Chondrocyte (in vitro differentiated cells): ENCODE measurements around the gene TYW5. TPM values are rescaled to one million over a fixed set of nuclear protein-coding genes. Genes with fewer than 3 reads are reported as not detected.

ENCODE experiments used
- DNase-seq: peaks from one replicate; pipeline ENCODE4 v3.0.0; 2021; ENCODE audit warnings: mixed read lengths, low spot score
- H3K27ac Mint-ChIP-seq: one replicate; pipeline ENCODE4 v1.8.0; 2021; ENCODE audit warnings: mild to moderate bottlenecking, moderate library complexity, mixed read lengths; ENCODE audit not compliant: unreplicated experiment
- H3K27me3 Mint-ChIP-seq: 2 replicates; pipeline ENCODE4 v1.8.0; 2021; ENCODE audit warnings: low read depth, mixed read lengths
- H3K36me3 Mint-ChIP-seq: 2 replicates; pipeline ENCODE4 v1.8.0; 2021; ENCODE audit warnings: low read depth, mixed read lengths
- H3K4me1 Mint-ChIP-seq: 2 replicates; pipeline ENCODE4 v1.8.0; 2021; ENCODE audit warnings: low read depth, mild to moderate bottlenecking, mixed read lengths
- H3K4me3 Mint-ChIP-seq: one replicate; pipeline ENCODE4 v1.8.0; 2021; ENCODE audit warnings: mild to moderate bottlenecking, moderate library complexity, mixed read lengths; ENCODE audit not compliant: unreplicated experiment
- H3K9me3 Mint-ChIP-seq: 2 replicates; pipeline ENCODE4 v1.8.0; 2021; ENCODE audit warnings: low read depth, mixed read lengths
- CTCF ChIP-seq: fragments of 200-600 bp; sonication (generic); IDR thresholded peaks from 2 replicates; pipeline ENCODE4 v1.5.0; 2021; ENCODE audit warnings: antibody characterized with exemption, mild to moderate bottlenecking, moderate library complexity
- total RNA-seq: library from RNA; stranded (reverse); gene quantifications from 3 replicates; pipeline ENCODE4 v1.2.1, GENCODE V29; 2021

The TYW5 gene
- total RNA-seq, 1 donor from 2014 or later: 6.0 TPM

- TF ChIP-seq CTCF: no peak
- H3K27ac Mint-ChIP-seq: no peak overlapping the region
- peaks cover 21% of the 10 kb centered on the region for H3K4me1 Mint-ChIP-seq
- no peaks in the 10 kb centered on the region for H3K9me3 Mint-ChIP-seq
- H3K4me3 Mint-ChIP-seq: no peak overlapping the region
- no peaks in the 10 kb centered on the region for H3K27me3 Mint-ChIP-seq
- no peak for DNase-seq
- H3K36me3 Mint-ChIP-seq: peaks cover 10% of the 10 kb centered on the region
Observed at GRCh38 chr2:199928626-199929025, 26.7 kb downstream of the TYW5 start.

GRCh38 chr2:199928226-199928625 lies 27.1 kb downstream of the TYW5 start:
- peaks cover 22% of the 10 kb centered on the region for H3K4me1 Mint-ChIP-seq
- H3K27ac Mint-ChIP-seq: no peak overlapping the region

GRCh38 chr2:199926806-199927205 lies 28.5 kb downstream of the TYW5 start:
- Mint-ChIP-seq H3K9me3 (no peaks in the 10 kb centered on the region), H3K27me3 (no peaks in the 10 kb centered on the region), H3K4me3 (no peak overlapping the region), H3K36me3 (peaks cover 2% of the 10 kb centered on the region), H3K27ac (no peak overlapping the region), H3K4me1 (peaks cover 30% of the 10 kb centered on the region)
- no peak for TF ChIP-seq CTCF
- no peak for DNase-seq

More at GRCh38 chr2:199928226-199928625, 27.1 kb downstream of the TYW5 start:
- peaks cover 10% of the 10 kb centered on the region for H3K36me3 Mint-ChIP-seq
- no peak overlapping the region for H3K4me3 Mint-ChIP-seq
- H3K27me3 Mint-ChIP-seq: no peaks in the 10 kb centered on the region
- no peak for DNase-seq
- no peaks in the 10 kb centered on the region for H3K9me3 Mint-ChIP-seq
- TF ChIP-seq CTCF: no peak

GRCh38 chr2:199923924-199924323 lies 31.4 kb downstream of the TYW5 start:
- Mint-ChIP-seq H3K27ac (no peak overlapping the region), H3K36me3 (peaks cover under 1% of the 10 kb centered on the region), H3K4me1 (peaks cover 30% of the 10 kb centered on the region), H3K9me3 (no peaks in the 10 kb centered on the region), H3K4me3 (no peak overlapping the region), H3K27me3 (no peaks in the 10 kb centered on the region)
- DNase-seq: no peak
- TF ChIP-seq CTCF: no peak

- Mint-ChIP-seq H3K4me3 (peak overlapping the region; percentile 46), H3K27me3 (no peaks in the 10 kb centered on the region), H3K9me3 (no peaks in the 10 kb centered on the region), H3K4me1 (peaks cover 30% of the 10 kb centered on the region), H3K27ac (peak overlapping the region; percentile 78), H3K36me3 (peaks cover 5% of the 10 kb centered on the region)
- TF ChIP-seq CTCF: no peak
- DNase-seq: no peak
Observed at GRCh38 chr2:199922856-199923255, 32.4 kb downstream of the TYW5 start.
